ENCODE results near the gene NOL11.
A peak's percentile ranks its signal among the peaks of the same experiment; 100 is the strongest.

The NOL11 gene

DNA sequence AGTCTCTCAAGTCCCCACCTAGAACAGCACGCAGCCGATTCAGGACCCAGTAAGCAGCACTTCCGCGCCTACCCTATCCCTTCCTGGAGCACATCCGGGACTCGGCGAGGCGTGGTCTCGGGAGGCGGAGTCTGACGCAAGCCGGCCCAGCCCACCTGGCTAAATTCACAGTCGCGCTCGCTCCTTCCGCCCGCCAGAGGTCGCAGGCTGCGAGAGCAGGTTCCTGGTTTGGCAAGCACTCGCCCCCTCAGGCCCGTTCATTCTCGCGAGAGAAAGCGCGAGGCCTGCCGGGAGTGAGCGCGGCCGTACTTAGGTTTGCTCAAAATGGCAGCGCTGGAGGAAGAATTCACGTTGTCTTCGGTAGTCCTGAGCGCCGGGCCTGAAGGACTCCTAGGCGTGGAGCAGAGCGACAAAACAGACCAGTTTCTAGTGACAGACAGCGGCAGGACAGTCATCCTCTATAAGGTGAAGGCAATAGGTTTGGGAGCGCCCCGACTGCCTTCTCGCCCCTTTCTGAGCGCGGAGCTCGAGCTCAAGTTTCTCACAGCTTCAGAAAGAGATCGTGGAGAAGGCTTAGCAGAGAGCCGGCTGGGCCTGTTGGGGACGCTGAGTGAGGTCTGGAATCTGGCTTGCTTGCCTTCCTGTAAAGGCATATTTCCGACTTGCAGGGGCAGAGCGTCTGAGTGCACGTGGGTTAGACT lies at the start of gene NOL11:
Gene NOL11, plus strand, starts transcription at position 313 of the 701 bp plus-strand sequence. Its CDS starts 12 bp downstream, at position 325.
- H3K27ac ChIP-seq, result peak within 1 kb of the TSS; percentile 65 to 97 (median 92)
- peak within 1 kb of the TSS; percentile 75 to 98 (median 92) for H3K4me3 ChIP-seq

DNA sequence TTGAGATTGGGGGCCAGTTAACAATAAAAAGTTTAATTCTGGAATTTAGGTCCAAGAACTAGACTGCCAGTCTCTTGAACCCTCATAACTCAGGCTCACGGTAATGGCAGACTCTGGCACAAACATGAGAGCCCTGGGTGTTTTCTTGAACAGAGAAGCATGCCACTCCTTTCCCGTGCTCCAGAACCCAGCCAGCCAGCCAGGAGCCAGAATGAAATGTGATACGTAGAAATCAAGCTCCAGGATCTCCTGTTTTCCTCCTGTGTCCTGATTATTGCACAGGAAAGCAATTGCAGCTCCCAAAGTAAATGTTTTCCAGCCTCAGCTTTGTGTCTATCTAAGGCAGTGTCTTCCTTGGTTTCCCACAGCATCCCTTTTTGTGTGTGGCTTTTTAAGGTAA lies 46.2 kb upstream of the NOL11 start:
- Histone ChIP-seq H3K4me3 (no peak overlapping the region), H3K27ac (peak overlapping the region in 1 of 21 experiments; percentile 21)

DNA sequence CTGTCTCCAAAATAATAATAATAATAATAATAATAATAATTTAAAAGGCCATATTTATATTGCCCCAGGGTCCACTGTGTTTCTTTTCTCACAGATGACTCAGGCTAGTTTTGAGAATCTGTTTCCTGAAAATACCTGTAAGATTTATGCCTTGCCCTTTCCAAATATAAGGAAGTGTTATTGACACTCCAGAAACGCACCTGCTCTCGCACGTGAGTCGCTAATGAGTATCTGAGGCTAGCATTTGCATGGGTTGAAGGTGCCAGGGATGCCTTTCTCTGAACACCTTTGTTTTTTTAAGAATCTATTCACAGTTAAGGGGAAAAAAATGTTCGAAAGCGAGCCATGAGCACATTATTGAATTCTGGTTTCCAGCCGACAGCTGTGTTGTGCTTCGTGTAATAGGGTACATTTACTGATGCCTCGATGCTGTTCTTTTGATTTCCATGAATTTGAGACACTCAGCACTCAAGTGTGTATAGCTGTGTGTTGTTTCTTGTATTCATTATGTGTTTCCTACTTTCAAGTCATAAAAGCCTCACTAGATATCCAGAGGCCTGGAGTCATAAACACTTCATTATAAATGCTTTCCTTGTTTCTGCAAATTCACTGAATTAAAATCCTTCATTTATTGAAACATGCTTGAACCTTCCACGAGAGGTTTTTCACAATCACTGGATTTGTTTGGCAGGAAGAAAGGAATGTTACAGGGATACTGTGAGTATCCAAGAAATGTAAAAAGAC lies 45.0 kb upstream of the NOL11 start:
- Histone ChIP-seq H3K4me3 (no peak overlapping the region), H3K27ac (no peak overlapping the region)

DNA sequence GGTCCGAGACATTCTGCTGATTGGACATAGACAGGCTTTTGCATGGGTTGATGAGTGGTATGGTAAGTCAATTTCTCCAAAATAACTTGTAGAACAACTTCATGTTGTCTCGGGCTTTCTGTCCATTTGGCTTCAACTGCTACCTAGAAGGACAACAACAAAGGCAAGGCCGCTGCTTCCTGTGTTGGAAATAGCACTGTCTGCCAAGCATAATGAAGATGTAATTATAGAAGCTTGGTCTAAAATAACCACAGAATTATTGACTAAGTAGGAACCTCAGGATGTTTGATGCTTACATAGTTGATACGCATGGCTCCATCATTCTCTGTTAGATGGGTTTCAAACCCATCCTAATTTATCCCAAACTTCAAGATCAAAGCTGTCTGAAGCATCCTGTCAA lies 42.3 kb upstream of the NOL11 start:
- Histone ChIP-seq H3K4me3 (no peak overlapping the region), H3K27ac (no peak overlapping the region)

DNA sequence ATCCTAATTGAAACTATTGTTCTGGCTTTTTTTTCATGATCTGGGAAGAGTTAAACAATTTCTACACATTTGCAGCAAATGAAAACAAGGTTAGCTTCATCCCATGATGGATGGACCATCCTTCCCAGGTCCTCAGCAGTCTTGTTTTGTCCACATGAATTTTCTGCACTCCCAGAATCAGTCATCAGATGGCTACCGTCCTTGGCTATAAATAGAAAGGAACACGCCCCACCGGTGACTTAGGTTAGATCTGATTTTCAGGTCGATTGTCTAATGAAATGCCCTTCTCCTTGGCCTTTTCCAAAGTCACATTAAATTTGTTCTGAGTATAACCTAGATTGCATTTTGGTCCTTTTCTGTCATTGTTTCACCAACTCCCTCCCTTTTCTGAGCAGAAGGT lies 41.4 kb upstream of the NOL11 start:
- H3K27ac ChIP-seq, result no peak overlapping the region

DNA sequence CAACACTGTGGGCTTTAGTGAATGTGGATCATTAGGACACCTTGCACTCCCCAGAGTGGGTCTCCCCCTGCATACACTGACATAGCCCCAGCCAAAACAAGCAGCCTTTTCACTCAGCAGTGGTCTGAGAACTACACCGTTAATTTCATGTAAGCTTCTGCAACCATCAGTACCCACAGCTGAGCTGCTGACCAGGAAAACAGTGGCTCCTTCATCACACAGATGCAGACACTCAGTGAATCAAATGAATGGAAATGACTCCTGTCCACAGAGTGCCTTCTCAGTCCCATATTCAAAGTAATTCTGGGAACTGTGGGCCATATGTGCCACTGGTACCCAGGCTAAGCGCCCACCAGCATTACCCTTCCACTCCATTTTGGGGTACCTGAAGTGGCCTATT lies 39.3 kb upstream of the NOL11 start:
- no peak overlapping the region for H3K27ac ChIP-seq
- H3K4me3 ChIP-seq, result no peak overlapping the region

More for the DNA sequence above, 41.4 kb upstream of the NOL11 start:
- H3K4me3 ChIP-seq, result no peak overlapping the region

DNA sequence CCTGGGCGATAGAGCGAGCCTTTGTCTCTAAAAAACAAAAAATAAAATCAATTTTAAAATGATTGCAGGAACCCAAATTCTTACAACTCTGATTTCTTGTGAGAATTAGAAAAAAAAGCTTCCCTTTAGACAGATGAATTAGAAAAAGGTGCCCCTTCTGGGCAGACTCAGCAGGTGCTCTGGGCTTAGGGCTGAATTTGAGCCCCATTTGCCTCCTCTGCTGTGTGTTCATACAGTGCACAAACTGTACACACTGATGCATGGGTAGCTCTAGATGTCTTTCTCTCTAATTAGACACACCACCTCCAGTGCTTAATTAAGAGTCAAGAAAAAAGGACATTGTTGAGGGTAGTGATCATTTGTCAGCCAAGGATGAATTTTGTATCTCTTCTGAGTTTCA lies 38.5 kb upstream of the NOL11 start:
- Histone ChIP-seq H3K27ac (no peak overlapping the region), H3K4me3 (no peak overlapping the region)

DNA sequence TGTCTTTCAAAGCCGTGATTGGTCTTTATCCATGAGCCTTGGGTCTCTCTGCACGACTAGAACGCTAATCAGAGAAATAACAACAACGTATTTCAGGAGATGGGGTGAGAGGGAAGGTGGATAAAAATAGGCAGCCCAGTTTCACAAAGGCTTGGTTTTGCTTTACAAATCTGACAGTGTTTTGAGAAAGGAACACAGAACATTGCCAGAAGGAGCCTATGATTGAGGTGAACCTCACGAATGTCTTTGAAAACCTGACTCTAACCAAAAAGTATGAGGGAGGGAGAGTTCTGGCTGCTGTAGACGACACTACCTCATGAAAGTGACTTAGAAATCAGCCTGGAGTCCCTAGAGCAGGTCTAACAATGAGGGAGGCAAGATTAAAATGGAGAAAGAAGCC lies 38.0 kb upstream of the NOL11 start:
- no peak overlapping the region for H3K27ac ChIP-seq

DNA sequence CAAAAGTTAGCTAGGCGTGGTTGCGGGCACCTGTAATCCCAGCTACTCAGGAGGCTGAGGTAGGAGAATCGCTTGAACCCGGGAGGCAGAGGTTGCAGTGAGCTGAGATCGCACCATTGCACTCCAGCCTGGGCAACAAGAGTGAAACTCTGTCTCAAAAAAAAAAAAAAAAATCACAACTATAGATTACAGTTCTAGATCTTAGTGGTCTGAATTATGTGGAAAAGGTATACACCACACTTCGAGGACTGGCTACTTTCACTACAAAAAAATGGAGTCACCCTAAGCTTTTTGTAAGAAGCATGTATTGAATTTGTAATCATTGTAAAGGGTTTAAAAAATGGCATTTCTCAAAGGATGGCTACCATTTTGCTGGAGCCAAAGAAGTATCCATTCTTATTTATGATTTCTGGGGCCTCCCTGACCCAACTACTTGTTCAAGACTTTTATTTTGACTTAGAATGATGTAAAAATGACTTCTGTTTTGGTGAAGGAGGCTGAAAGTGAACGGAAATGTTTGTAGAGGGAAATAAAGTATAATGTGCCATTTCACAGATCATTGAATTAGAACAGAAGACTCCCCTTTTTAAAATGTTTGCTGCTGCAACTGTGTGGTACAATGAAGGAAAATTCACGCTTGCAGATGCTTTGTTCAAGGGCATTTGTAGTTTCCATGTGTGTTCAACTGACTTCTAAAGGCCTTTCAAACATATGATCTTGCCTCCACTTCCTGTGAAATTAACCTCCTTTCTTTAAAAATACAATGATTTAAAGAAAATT lies 37.1 kb upstream of the NOL11 start:
- H3K4me3 ChIP-seq, result no peak overlapping the region
- H3K27ac ChIP-seq, result no peak overlapping the region

More for the DNA sequence above, 38.0 kb upstream of the NOL11 start:
- H3K4me3 ChIP-seq, result no peak overlapping the region

DNA sequence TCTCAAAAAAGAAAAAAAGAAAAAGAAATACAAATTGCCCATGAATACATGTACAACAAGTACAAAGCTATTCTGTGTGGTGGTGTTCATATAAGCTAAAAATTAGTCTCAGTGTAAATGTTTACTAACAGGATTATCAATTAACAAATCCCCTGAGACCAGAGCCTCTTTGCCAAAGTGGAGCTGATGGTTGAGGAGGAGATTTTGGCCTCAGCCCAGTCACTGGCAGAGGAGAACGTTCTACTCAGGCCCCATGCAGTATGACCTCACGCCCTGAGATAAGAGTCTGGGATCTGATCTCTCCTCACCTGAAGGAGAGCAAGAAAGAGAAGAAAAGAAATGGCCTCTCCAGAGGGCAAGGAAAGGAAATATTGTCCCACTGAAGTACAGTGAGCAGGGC lies 35.5 kb upstream of the NOL11 start:
- no peak overlapping the region for H3K27ac ChIP-seq
- H3K4me3 ChIP-seq, result no peak overlapping the region

DNA sequence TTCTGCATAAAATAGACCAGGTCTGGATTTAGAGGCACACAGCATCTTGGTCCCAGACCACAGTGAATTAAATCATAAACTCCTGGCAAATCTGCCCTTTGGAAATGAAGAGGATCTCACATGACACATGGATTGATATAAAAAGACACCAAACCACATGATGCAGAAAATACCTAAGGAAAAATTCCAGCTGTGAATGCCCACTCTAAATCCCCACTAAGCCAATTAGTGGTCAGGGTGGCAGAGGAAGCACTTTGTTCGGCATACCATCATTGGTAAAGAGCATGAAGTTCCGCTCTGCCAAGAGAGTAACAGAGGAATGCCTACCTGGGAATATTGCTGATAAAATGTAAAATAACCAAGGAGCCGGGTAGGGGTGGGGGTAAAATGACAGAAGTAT lies 32.4 kb upstream of the NOL11 start:
- H3K4me3 ChIP-seq, result no peak overlapping the region
- H3K27ac ChIP-seq, result peak overlapping the region in 1 of 21 experiments; percentile 6

DNA sequence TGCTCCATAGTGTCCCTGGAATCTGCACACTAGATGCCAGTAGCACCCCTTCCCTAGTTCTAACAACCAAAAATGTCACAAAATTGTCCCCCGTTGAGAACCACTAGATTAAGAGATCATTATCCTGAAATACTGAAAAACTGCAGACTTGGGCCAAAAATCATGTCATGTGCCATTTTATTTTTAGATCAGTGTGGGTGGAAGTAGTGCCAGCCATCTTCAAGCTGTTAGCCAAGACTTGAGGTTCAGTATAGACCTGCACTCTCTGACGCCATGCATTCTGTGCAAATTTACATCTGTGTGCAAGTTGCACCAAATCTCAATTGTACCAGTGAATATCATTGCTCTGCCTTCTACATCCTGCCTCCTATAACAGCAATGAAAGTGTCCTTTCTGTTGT lies 31.5 kb upstream of the NOL11 start:
- H3K4me3 ChIP-seq, result no peak overlapping the region
- H3K27ac ChIP-seq, result no peak overlapping the region

DNA sequence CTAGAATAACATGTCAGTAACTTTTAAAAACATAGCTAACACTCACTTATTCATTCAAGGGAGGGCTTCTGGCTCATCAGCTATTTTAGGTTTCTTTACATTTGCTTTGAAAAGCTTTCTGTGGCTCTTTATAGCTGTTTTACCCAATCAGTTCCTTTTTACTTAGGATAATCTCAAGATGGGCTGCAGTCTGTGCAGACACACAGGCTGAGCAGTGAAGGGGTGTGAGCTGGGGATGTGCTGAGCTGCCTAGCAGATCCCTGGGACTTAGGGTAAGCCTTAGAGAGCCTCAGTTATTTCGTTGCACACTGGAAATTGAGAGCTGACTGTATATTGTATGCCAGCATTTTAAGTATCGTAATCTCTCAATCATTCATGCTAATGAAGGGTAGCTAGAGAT lies 30.2 kb upstream of the NOL11 start:
- Histone ChIP-seq H3K4me3 (no peak overlapping the region), H3K27ac (no peak overlapping the region)

DNA sequence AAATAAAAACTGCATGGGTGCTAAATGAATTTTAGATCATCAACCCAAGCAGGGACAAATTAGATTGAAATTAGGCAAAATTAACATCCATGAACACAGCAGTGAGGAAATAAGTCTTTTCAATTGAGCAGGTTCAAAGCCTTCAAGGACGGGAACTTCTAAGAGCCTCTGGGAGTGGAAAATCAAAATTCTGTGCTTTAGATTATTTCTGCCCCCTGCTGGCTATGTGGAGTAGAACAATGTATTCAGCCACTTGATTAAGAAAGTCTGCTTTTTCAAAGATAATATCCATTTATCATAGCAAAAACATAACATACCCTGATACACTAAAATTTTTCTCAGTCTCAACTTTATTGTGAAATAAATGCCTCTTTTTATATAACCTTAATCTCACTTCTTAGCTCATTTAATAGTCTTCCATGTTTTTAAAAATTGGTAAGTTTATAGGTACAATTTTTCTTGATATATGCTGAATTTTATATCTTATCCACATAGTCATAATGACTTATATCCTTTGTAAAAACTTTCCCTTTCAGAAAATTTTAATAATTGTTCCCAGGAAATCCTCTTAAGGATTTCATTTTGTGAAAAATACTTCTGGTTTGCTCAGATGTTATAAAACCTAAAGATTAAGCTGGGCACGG lies 28.1 kb upstream of the NOL11 start:
- Histone ChIP-seq H3K4me3 (no peak overlapping the region), H3K27ac (no peak overlapping the region)

DNA sequence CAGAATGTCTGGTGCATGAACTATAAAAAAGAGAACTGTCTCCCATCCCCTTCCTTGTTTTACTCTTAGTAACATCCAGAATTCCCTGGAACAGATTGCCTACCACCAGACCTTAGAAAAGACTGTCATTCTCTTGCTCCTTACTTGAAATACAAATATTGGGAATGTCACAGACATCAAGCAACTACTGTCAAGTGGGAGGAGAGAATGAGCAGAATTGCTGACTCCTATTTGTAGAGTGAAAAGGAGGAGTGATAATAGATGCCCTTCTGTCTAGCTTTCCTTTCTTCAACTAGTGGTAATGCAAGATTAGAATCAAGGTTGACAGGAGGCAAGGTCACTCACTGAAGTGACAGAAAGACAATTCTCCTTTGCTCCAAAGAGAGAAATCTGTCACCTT lies 23.9 kb upstream of the NOL11 start:
- Histone ChIP-seq H3K27ac (no peak overlapping the region), H3K4me3 (no peak overlapping the region)

DNA sequence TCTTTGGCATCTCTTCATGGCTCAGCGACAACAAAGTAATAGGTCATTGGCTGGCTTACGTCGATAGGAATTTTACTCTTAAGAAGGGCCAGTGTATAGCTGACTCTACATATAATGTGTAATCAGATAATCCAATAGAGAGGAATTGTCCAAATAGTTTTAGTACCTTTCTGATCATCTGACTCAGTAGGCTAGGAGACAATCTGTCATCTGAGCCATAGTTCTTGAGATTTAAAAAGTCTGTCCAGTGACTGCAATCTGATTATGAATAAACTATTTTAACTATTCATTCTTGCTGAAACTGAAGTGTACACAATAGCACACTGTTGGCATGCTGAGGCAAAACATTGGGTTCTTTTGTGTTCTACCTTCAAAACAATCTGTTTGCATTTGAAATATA lies 21.4 kb upstream of the NOL11 start:
- H3K27ac ChIP-seq, result no peak overlapping the region
- no peak overlapping the region for H3K4me3 ChIP-seq

DNA sequence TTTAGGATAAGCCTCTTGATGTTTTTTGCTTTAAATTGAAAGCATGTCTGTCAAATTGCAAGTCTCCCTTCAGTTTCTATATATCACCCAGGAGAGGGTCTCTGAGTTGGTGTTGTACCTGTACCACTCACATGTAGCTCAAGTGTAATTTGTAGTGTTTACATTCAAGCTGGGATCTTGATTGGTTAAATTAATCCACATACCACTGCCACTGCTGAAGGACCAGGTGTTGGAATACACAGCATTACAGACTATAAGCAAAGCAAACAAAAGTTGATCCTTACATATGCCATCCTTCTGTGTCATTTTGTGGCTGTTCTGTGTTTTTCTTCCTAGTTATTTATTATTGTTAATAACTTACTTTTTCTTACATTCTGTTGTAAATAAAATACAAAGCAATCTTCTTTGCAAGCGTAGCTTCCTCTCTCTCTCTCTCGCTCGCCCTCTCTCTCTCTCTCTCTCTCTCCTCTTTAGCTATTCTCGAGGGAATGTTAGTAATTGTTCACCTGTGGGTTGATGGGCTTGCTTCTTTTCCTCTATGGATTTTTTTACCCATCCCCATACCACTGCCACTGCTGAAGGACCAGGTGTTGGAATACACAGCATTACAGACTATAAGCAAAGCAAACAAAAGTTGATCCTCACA lies 20.8 kb upstream of the NOL11 start:
- Histone ChIP-seq H3K4me3 (no peak overlapping the region), H3K27ac (no peak overlapping the region)

DNA sequence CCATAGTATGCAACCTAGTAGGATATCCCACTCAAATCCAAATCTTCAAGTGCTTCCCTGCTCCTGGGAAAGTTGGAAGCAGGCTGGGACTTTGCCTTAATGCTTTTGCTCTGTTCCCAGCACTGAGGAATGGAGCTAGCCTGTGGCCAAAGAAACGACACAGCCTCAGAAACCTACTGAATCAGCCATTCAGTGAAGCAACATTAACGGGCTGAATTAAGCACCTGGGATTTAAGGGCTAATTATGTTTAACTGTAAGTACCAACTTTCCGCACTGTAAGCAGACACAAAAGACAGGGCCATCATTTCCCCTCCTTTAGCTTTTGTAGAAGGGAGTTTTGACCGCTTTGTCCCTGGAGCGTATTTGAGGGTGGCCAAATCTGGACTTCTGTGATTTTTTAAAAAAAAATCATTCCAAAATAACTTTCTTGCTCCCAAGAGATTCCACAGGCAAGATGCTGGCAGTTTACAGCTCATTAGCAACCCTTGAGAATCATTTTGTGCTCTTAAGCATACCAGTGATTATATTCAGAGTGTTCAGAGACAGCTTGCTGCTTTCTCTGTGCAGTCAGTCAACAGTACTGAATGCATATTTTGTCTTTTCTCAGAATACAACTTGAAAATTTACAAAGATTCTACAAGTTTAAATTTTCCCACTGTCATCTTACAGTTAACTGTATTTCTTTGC lies 17.6 kb upstream of the NOL11 start:
- no peak overlapping the region for H3K27ac ChIP-seq
- no peak overlapping the region for H3K4me3 ChIP-seq

DNA sequence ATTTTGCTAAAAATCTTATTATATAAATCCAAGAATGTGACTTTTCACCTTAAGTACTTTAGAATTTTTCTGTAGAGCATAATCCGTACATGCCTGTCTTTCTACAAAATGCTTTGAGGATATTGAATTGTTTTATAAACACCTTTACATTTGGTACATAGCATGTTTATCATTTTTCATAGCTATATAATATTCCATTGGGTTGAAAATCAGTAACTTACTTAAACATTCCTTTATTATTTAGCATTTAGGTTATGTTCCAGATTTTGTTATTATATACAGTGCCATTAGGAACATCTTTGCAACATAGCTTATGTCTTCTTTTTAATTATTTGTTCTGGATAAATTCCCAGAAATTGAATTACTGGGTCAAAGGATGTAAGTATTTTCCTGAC lies 17.0 kb upstream of the NOL11 start:
- H3K4me3 ChIP-seq, result no peak overlapping the region
- H3K27ac ChIP-seq, result no peak overlapping the region

Data from skin epidermis (tissue), 12 donors.